Measurements from ENCODE around the gene RNF13. TPM values are rescaled to one million over a fixed set of nuclear protein-coding genes. Genes with fewer than 3 reads are reported as not detected.

The RNF13 gene
- total and polyA plus RNA-seq, 2 donors (not counting 3 experiments of a cell fraction or from before 2014, with no cell fraction given) = 16.4 to 27.1 TPM

- ChIA-PET POLR2A (no interaction called here), CTCF (interaction anchor here (1.5 to 1.6 kb wide), 2 partner anchors 61 to 319 kb away, joined by 4 read pairs; partner anchors contain the start of gene COMMD2)
- no peak for DNase-seq (ENCODE audit: low read depth, low spot score)
- TF ChIP-seq GATA2 (IDR thresholded peaks at IDR 0.05; ENCODE audit: insufficient read depth, insufficient read length, low read depth, low read length) (no peak), FOS (IDR thresholded peaks at IDR 0.05; ENCODE audit: borderline replicate concordance, insufficient read depth, low read length) (no peak), MAX (IDR thresholded peaks at IDR 0.05; ENCODE audit: insufficient read depth, insufficient read length) (no peak), EZH2 (IDR thresholded peaks at IDR 0.05; ENCODE audit: borderline replicate concordance, low read depth, low read length, severe bottlenecking) (no peak), MYC (IDR thresholded peaks at IDR 0.05; ENCODE audit: low read depth, low read length) (no peak), JUN (IDR thresholded peaks at IDR 0.05; ENCODE audit: borderline replicate concordance, insufficient read depth, insufficient read length, low read depth) (no peak)
- no peaks in the 10 kb centered on the region for H3K27me3 ChIP-seq (ENCODE audit: control insufficient read depth in 2 of 2, insufficient read depth in 2 of 2, low read length in 2 of 2)
- TSS peak; percentile 73 for BruUV-seq (replicated peaks)
- H3K9me1 ChIP-seq (replicated peaks; ENCODE audit: control insufficient read depth, extremely low read depth, insufficient read depth, low read length) = no peaks in the 10 kb centered on the region
- H3K27ac ChIP-seq (ENCODE audit: insufficient read depth, low read depth, low read length) = peak overlapping the region; percentile 65
- dilution Hi-C loops (cut with MboI; ENCODE audit: extremely low pct_ligation_motif_present, low sequenced_read_pairs) = no loop called here
- H3K36me3 ChIP-seq (ENCODE audit: control insufficient read depth in 2 of 2, extremely low read depth in 1 of 2, insufficient read depth in 2 of 2, low read length in 2 of 2) = no peaks in the 10 kb centered on the region
- no peak for FAIRE-seq
- H3K4me2 ChIP-seq (ENCODE audit: insufficient read depth, low read length) = peak overlapping the region; percentile 86
- no peaks in the 10 kb centered on the region for H4K20me1 ChIP-seq (replicated peaks; ENCODE audit: control insufficient read depth, extremely low read depth, insufficient read depth, low read length)
- intact Hi-C loops (cut with micrococcal nuclease) = loop anchor here (5.0 kb wide), 2 partner anchors 155 to 160 kb away; partner anchors contain the start of genes PFN2 and WWTR1
- peak overlapping the region; percentile 67 for H3K9ac ChIP-seq (replicated peaks; ENCODE audit: extremely low read depth, insufficient read depth, low read length)
- H3K4me3 ChIP-seq (replicated peaks in 1 of 3; ENCODE audit: insufficient read depth in 1 of 3, low read depth in 1 of 3, low read length in 3 of 3) = peak overlapping the region in 2 of 3 experiments; percentile 83 to 84
- H3K9me3 ChIP-seq (replicated peaks; ENCODE audit: control insufficient read depth, insufficient read depth, low read length) = no peaks in the 10 kb centered on the region
- peaks cover 24% of the 10 kb centered on the region for H3K4me1 ChIP-seq (ENCODE audit: control insufficient read depth, extremely low read depth, insufficient read depth, low read length)
- peaks cover 16% of the 10 kb centered on the region for H3K79me2 ChIP-seq (ENCODE audit: control insufficient read depth, insufficient read depth, low read length)
- H2AFZ ChIP-seq (ENCODE audit: low read depth, low read length) = peak overlapping the region; percentile 83
Measured at GRCh38 chr3:149812165-149812605, 830 bp upstream of the RNF13 start.

All from endothelial cell of umbilical vein (primary cell).